HFFc6 (cell line): ENCODE measurements around the gene TSPAN15. TPM values are rescaled to one million over a fixed set of nuclear protein-coding genes. Genes with fewer than 3 reads are reported as not detected.

Experiments
- DNase-seq: peaks from one replicate; pipeline ENCODE4 v3.0.0-alpha.2; 2018
- H3K27ac Mint-ChIP-seq: 2 replicates; pipeline ENCODE4 v1.8.0; 2020; ENCODE audit warnings: mild to moderate bottlenecking, mixed read lengths
- H3K27me3 Mint-ChIP-seq: 2 replicates; pipeline ENCODE4 v1.8.0; 2021; ENCODE audit warnings: mild to moderate bottlenecking, moderate library complexity, mixed read lengths; ENCODE audit not compliant: insufficient read depth
- H3K36me3 Mint-ChIP-seq: 2 replicates; pipeline ENCODE4 v1.8.0; 2021; ENCODE audit warnings: low read depth, mixed read lengths
- H3K4me1 Mint-ChIP-seq: 2 replicates; pipeline ENCODE4 v1.8.0; 2020; ENCODE audit warnings: low read depth, mixed read lengths
- H3K4me3 Mint-ChIP-seq: 2 replicates; pipeline ENCODE4 v1.8.0; 2020; ENCODE audit warnings: mild to moderate bottlenecking, moderate library complexity, mixed read lengths
- H3K9me3 Mint-ChIP-seq: 2 replicates; pipeline ENCODE4 v1.8.0; 2020; ENCODE audit warnings: mild to moderate bottlenecking, mixed read lengths
- CTCF ChIP-seq: fragments of 200-600 bp; sonication (generic); IDR thresholded peaks from 2 replicates; pipeline ENCODE4 v1.5.0; 2021; ENCODE audit warnings: antibody characterized with exemption, mild to moderate bottlenecking
- total RNA-seq, 6 experiments: library from RNA; stranded (reverse); fragmentation: NEBNext Ultra II Directional; extraction: Animal tissue kit (Norgen Biotek cat#: 25700); gene quantifications; 2 replicates in 1 of 6; 3 replicates in 5 of 6; pipeline ENCODE4 v1.2.3, GENCODE V29; 2021

TSPAN15 gene
- total RNA-seq, 6 experiments from 2014 or later, result 1.8 to 4.0 (median 2.1) TPM

- no peak for TF ChIP-seq CTCF
- DNase-seq, result no peak
- H3K27me3 Mint-ChIP-seq, result no peaks in the 10 kb centered on the region
- no peaks in the 10 kb centered on the region for H3K36me3 Mint-ChIP-seq
- no peak overlapping the region for H3K4me3 Mint-ChIP-seq
- H3K9me3 Mint-ChIP-seq, result no peaks in the 10 kb centered on the region
- H3K27ac Mint-ChIP-seq, result no peak overlapping the region
- H3K4me1 Mint-ChIP-seq, result peaks cover 21% of the 10 kb centered on the region
Measured at GRCh38 chr10:69464401-69464800, 13.1 kb downstream of the TSPAN15 start.

GRCh38 chr10:69464801-69465401 is 13.6 kb downstream of the TSPAN15 start:
- Mint-ChIP-seq H3K27me3 (no peaks in the 10 kb centered on the region), H3K4me3 (no peak overlapping the region), H3K27ac (no peak overlapping the region), H3K36me3 (no peaks in the 10 kb centered on the region), H3K9me3 (no peaks in the 10 kb centered on the region), H3K4me1 (peaks cover 21% of the 10 kb centered on the region)
- DNase-seq, result no peak
- TF ChIP-seq CTCF, result no peak

DNA sequence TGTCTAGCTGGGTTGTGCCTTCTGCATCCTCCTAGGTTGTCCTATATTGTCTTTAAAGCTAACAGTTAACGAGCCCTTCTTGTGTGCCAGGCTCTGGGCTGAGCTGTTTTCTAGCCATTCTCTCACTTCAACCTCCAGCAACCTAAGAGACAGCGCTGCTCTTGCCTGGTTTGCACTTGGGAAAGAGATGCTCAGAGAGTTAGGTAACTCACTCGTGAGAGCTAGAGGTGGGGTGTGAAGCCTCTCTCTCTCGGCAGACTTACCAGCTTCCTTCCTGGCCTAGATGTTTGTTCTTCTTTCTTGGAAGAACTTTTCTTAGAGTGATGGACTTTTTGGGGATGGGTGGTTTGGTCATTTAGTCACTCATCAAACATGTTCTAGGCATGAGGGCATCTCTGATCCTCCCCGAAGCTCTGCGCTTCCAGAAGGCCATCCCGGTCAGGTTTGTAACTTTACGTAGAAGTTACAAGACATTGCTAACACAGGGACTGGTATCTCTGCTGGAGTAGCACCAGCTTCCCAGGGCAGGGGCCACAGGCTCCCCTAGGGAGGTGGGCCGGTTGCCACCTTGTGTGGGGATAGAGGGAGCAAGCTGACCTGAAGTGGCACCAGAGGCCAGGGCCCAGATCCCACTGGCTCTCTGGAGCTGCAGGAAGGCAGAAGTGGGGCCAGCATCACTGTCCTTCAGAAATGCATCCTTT is 14.3 kb downstream of the TSPAN15 start:
- no peak for DNase-seq
- Mint-ChIP-seq H3K27me3 (no peaks in the 10 kb centered on the region), H3K36me3 (no peaks in the 10 kb centered on the region), H3K9me3 (no peaks in the 10 kb centered on the region), H3K27ac (no peak overlapping the region), H3K4me1 (peaks cover 23% of the 10 kb centered on the region), H3K4me3 (no peak overlapping the region)
- TF ChIP-seq CTCF, result no peak

- no peak for TF ChIP-seq CTCF
- H3K36me3 Mint-ChIP-seq, result no peaks in the 10 kb centered on the region
- no peak for DNase-seq
- H3K27ac Mint-ChIP-seq, result no peak overlapping the region
- peaks cover 28% of the 10 kb centered on the region for H3K4me1 Mint-ChIP-seq
- H3K9me3 Mint-ChIP-seq, result no peaks in the 10 kb centered on the region
- no peak overlapping the region for H3K4me3 Mint-ChIP-seq
- no peaks in the 10 kb centered on the region for H3K27me3 Mint-ChIP-seq
Measured at GRCh38 chr10:69466158-69466490, 14.9 kb downstream of the TSPAN15 start.

GRCh38 chr10:69466689-69467088 is 15.4 kb downstream of the TSPAN15 start:
- Mint-ChIP-seq H3K27ac (no peak overlapping the region), H3K4me1 (peaks cover 30% of the 10 kb centered on the region), H3K36me3 (no peaks in the 10 kb centered on the region), H3K27me3 (no peaks in the 10 kb centered on the region), H3K4me3 (no peak overlapping the region), H3K9me3 (no peaks in the 10 kb centered on the region)
- DNase-seq, result no peak
- TF ChIP-seq CTCF, result no peak
